HG02884 (cell line): ENCODE data around the gene B3GAT3.
A peak's percentile ranks its signal among the peaks of the same experiment; 100 is the strongest.
"Not testable (repeated sequence)": the region's sequence is repeated elsewhere in the genome, so short reads cannot be mapped to it uniquely, and the experiment has no call there.

Experiments used
- ATAC-seq: cut with Tn5 transposase; IDR thresholded peaks from one replicate; pipeline ENCODE4 v1.9.1; 2021; ENCODE audit warnings: mild to moderate bottlenecking, moderate library complexity; ENCODE audit not compliant: unreplicated experiment

The B3GAT3 gene

GRCh38 chr11:62645946-62646824, 24.4 kb upstream of the B3GAT3 start, which contains the start of gene GANAB:
Gene GANAB, minus strand, starts transcription at chr11:62646613. Its CDS starts 14 bp downstream, at chr11:62646599.
- peak; percentile 90 for ATAC-seq

- no peak for ATAC-seq
Measured at GRCh38 chr11:62645671-62645945, 23.8 kb upstream of the B3GAT3 start.

DNA sequence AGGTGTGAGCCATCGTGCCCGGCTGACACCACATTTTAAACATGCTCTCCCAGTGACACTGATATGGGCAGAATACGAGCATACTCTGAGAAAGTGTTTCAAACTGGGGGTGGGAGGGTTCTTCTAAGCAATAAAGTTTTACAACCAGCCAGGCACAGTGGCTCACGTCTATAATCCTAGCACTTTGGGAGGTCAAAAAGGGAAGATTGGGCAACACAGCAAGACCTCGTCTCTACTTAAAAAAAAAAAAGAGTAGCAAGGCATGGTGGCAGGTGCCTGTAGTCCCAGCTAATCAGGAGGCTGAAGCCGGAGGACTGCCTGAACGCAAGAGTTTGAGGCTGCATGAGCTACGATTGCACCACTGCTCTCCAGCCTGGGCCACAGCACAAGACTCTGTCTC, 22.4 kb upstream of the B3GAT3 start:
- no peak for ATAC-seq

- ATAC-seq: no peak
Measured at GRCh38 chr11:62632492-62632891, 10.7 kb upstream of the B3GAT3 start.

GRCh38 chr11:62627713-62628112, 5.9 kb upstream of the B3GAT3 start:
- ATAC-seq: no peak

- ATAC-seq: no peak
Measured at GRCh38 chr11:62622476-62623089, 797 bp upstream of the B3GAT3 start.

GRCh38 chr11:62621027-62621566, 689 bp downstream of the B3GAT3 start:
- no peak for ATAC-seq

DNA sequence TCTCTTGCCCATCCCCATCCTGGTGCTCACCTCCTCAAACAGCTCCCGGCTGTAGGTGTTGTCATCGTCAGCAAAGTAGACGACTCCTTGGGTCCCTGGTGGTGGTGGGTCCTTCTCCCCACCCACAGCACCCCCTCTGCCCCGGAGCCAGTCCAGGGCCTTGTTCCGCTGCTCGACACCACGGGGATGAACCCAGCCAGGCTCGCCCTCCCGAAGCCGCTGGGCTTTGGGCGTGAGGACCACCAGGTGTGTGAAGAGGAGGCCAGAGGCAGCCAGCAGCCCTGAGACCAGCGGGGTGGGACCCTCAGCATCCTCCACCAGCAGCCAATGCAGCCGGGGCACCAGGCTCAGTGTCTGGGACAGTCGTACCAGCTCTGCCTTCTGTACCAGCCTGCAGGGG, 4.8 kb downstream of the B3GAT3 start:
- ATAC-seq: not testable (repeated sequence)

- no peak for ATAC-seq
Measured at GRCh38 chr11:62615521-62615920, 6.3 kb downstream of the B3GAT3 start.

GRCh38 chr11:62614275-62614674, 7.5 kb downstream of the B3GAT3 start:
- ATAC-seq: no peak

GRCh38 chr11:62613291-62613778, 8.5 kb downstream of the B3GAT3 start:
- no peak for ATAC-seq

- peak; percentile 52 for ATAC-seq
Measured at GRCh38 chr11:62612366-62613290, 9.2 kb downstream of the B3GAT3 start, which contains the start of the genes EML3 and ROM1. Gene EML3, minus strand, starts transcription at chr11:62612775. Its CDS starts 318 bp downstream, at chr11:62612457. Gene ROM1, plus strand, starts transcription at chr11:62613257. Its CDS starts 25 bp downstream, at chr11:62613282.

DNA sequence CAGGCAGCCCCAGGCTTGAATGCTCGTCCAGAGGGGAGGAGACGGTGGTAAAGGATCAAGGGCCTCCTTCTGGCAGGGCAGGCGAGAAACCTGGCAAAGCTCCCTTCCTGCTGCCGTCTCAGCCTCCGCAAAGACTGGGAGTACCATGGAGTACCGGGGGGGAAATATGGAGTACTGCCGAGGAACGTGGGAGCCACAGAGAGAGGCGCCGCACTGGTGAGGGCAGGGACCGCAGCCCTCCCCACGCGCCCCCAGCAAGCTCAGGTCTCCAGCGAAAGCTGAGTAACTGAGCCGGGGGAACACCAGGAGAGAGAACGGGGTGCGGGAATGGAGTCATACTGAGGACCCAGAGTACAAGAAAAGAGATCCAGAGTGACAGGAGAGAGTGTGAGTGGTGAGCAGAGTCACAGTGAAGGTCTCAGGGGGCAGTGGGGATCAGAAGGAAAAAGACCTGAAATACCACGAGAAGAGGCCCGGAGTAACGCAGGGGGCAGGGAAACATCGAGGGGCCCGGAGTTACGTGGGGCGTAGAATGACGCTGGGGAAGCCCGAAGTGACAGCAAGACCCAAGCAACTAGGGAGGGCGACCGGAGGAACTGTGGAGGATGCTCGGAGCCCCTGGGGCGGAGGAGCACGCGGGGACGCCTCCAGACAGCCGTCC, 10.0 kb downstream of the B3GAT3 start:
- peak; percentile 23 for ATAC-seq

DNA sequence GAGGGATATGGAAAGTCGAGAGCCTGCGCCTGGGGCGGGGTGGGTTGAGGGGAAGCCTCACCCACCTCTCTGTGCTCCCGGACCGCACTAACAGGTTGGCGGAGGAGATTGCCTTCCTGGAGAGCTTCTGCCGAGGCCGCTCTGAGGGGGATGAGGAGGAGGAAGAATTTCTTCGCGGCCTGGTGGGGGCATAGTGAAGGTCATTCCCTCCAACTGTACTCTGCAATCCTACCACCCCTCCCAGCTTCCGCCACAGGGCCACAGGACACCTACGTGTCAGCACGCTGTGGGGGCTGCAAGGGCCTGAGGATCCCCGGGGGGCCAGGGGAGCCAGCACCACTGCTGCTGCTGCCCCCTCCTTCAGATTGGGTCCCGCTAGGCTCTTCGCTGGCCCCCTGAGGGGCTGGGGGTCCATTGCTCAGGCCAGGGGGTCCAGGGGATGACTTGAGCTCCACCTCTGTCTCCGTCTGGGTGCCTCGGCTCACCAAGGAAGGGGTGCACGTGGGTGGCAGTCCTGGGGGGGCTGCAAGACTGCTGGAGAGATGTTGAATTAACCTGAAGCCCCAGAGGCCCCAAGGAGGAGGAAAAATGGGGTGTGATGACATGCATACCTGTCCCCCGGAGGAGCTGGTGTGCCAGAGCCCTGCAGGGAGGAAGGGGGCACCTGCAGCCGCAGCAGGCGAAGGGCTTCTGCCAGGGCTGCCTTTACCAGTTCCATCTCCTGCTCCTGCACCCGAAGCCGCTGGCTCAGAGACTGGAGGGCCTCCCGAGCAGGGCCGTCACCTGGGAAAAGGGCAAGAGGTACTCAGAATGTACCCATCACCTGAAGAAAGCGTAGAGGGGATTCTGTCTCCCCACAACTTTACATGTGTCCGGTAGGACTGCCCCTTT, 10.7 kb downstream of the B3GAT3 start:
- no peak for ATAC-seq

GRCh38 chr11:62610403-62610802, 11.4 kb downstream of the B3GAT3 start:
- ATAC-seq: no peak

GRCh38 chr11:62608776-62609175, 13.0 kb downstream of the B3GAT3 start:
- ATAC-seq: no peak

DNA sequence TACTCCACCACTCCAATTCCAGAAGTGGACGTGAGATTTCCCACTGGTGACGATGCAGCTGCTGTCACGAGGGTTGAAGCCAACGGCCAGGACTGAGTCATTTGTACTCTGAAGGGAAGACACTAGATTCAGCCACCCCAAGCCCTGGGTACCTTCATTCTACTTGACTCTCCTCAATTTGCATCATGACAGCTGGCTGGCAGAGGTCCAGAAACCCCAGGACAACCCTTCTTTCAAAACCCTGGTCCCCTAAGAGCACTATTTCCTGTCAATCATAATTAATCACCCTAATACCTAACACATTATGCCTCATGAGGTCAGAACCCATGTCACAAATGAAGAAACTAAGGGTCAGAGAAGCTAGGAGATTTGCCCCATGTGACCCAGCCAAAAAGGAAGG, 14.1 kb downstream of the B3GAT3 start:
- no peak for ATAC-seq

DNA sequence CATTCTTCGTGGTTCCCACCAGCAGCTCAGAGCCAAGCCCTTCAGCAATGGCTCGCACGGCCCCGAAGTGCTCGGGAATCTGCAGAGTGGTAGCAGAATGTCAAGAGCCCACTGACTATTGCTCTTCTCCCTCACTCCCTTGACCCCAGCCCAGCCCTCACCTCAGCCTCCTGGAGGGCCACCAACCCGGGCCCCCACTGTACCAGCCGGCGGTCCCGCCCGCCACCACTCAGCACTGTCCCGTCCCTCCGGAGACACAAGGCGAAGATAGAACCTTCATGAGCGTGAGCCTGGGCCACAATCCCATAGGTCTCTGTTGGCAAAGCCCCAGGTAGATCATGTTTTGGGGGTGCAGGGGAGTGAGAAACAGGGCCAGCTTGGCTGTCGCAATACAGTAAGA, 15.9 kb downstream of the B3GAT3 start:
- no peak for ATAC-seq

- ATAC-seq: no peak
Measured at GRCh38 chr11:62605467-62605866, 16.3 kb downstream of the B3GAT3 start.
